K562 (cell line): ENCODE measurements around the gene OAT. TPM values are rescaled to one million over a fixed set of nuclear protein-coding genes. Genes with fewer than 3 reads are reported as not detected.

Source experiments
- CTCFL ChIP-seq: IDR thresholded peaks from 2 replicates; pipeline ENCODE4 v1.6.1; 2011; ENCODE audit warnings: borderline replicate concordance, low read depth, mild to moderate bottlenecking, moderate library complexity, low read length; ENCODE audit not compliant: insufficient read depth, poor library complexity, severe bottlenecking
- GATAD2A ChIP-seq: fragments of 450-650 bp; IDR thresholded peaks from 2 replicates; pipeline ENCODE4 v1.6.1; 2017
- NONO ChIP-seq, 2 experiments: fragments of 200-400 bp in 1 of 2; fragments of 450-650 bp in 1 of 2; formaldehyde crosslinking in 1 of 2; IDR thresholded peaks; 2 replicates each; pipeline ENCODE4 v1.6.1; 2017; ENCODE audit warnings: low read depth in 2 of 2, mild to moderate bottlenecking in 2 of 2, moderate library complexity in 2 of 2, low read length in 1 of 2
- POU5F1 ChIP-seq: fragments of 150-350 bp; IDR thresholded peaks from 2 replicates; pipeline ENCODE4 v1.6.1; 2014; ENCODE audit warnings: borderline replicate concordance, low read length, low read depth, mild to moderate bottlenecking; ENCODE audit not compliant: partially characterized antibody
- SETDB1 ChIP-seq: IDR thresholded peaks from one replicate; pipeline ENCODE4 v1.6.1; 2012; ENCODE audit warnings: low read length, control low read depth, inconsistent platforms
- TAF9B ChIP-seq: fragments of 450-650 bp; IDR thresholded peaks from 2 replicates; pipeline ENCODE4 v1.6.1; 2018; ENCODE audit warnings: mild to moderate bottlenecking; ENCODE audit not compliant: partially characterized antibody
- ZNF232 ChIP-seq: sonication (generic); formaldehyde crosslinking; IDR thresholded peaks from 2 replicates; pipeline ENCODE4 v1.8.0; 2022; ENCODE audit warnings: mild to moderate bottlenecking, missing genetic modification reagents
- polyA plus RNA-seq, 8 experiments: library from polyadenylated mRNA; depleted of rRNA in 4 of 8; stranded (reverse) in 5 of 8; unstranded in 3 of 8; fragments of >200 nt; fragmentation: Nextera tagmentation in 2 of 8; fragmentation: Illumina TruSeq in 1 of 8; extraction: Ambion mirVana in 2 of 8; extraction: Trizol in 1 of 8; gene quantifications; 2 replicates each; pipeline versions ENCODE4 v1.2.1 to v1.2.3, GENCODE V29; 2011 to 2014; ENCODE audit warnings: inconsistent platforms in 1 of 8, missing spikeins in 1 of 8
- total RNA-seq, 7 experiments: library from RNA; depleted of rRNA in 6 of 7; stranded (reverse); fragments of >200 nt in 6 of 7; fragmentation: Illumina TruSeq in 2 of 7; extraction: Trizol in 2 of 7; gene quantifications; 2 replicates each; pipeline versions ENCODE4 v1.2.1 to v1.2.3, GENCODE V29; 2011 to 2021; ENCODE audit warnings: low replicate concordance in 1 of 7

OAT gene
- total and polyA plus RNA-seq, 9 of the 15 experiments (the other 6 are each of a cell fraction or from before 2014, with no cell fraction given) = 100 to 312 (median 163) TPM

- TF ChIP-seq NONO (IDR thresholded peaks at IDR 0.05; ENCODE audit: low read depth in 2 of 2, low read length in 1 of 2) = no peak
- no peak for TF ChIP-seq GATAD2A
- no peak for TF ChIP-seq POU5F1
- TF ChIP-seq CTCFL = no peak
- TF ChIP-seq ZNF232 = no peak
- no peak for TF ChIP-seq SETDB1
- TF ChIP-seq TAF9B = no peak
Observed at GRCh38 chr10:124450012-124450782, 31.5 kb upstream of the OAT start, which contains the start of gene NKX1-2 (continued).
